Posterior cingulate gyrus (tissue), 11 donors: Measurements from ENCODE around the gene TAAR9.

ENCODE experiments used
- DNase-seq, 10 donors: peaks; one replicate each; pipeline versions ENCODE4 v3.0.0 to v3.0.0-alpha.2; 2020 to 2021; ENCODE audit warnings: mixed read lengths in 3 of 10
- intact Hi-C: fragments of 100-400 bp; cut with DNase I; formaldehyde crosslinking; loops from one replicate; pipeline ENCODE4 v1.15.1; 2023

TAAR9 gene

GRCh38 chr6:132569170-132569569, 31.1 kb downstream of the TAAR9 start:
- DNase-seq, result peak in 7 of 10 donors; percentile 15 to 86 (median 54)
- intact Hi-C loops, result loop anchor here (10.0 kb wide), 1 partner anchor 54 kb away; the partner anchor contains the start of gene STX7

GRCh38 chr6:132570221-132570777, 32.2 kb downstream of the TAAR9 start, which contains the start of gene TAAR6:
TSS of gene TAAR6 (plus strand) at chr6:132570322. CDS start at chr6:132570322, 0 bp downstream.
- intact Hi-C loops, result no loop called here
- peak in 9 of 10 donors; percentile 14 to 92 (median 57) for DNase-seq

GRCh38 chr6:132571774-132572173, 33.7 kb downstream of the TAAR9 start:
- intact Hi-C loops, result no loop called here
- no peak for DNase-seq

- no peak for DNase-seq
- intact Hi-C loops, result no loop called here
Measured at GRCh38 chr6:132584698-132585097, 46.6 kb downstream of the TAAR9 start.

- intact Hi-C loops, result no loop called here
- no peak for DNase-seq
Measured at GRCh38 chr6:132587424-132587823, 49.3 kb downstream of the TAAR9 start.
